Neural crest cell (in vitro differentiated cells): ENCODE data around the gene NETO2. TPM values are rescaled to one million over a fixed set of nuclear protein-coding genes. Genes with fewer than 3 reads are reported as not detected.
"Not testable (repeated sequence)": the region's sequence is repeated elsewhere in the genome, so short reads cannot be mapped to it uniquely, and the experiment has no call there.

Experiments
- DNase-seq: peaks from one replicate; pipeline ENCODE4 v3.0.0; 2021; ENCODE audit warnings: low read depth, mixed read lengths, low spot score
- H3K27ac Mint-ChIP-seq: one replicate; pipeline ENCODE4 v1.8.0; 2021; ENCODE audit warnings: mild to moderate bottlenecking, mixed read lengths; ENCODE audit not compliant: unreplicated experiment
- H3K27me3 Mint-ChIP-seq: 2 replicates; pipeline ENCODE4 v1.8.0; 2021; ENCODE audit warnings: low read depth, mild to moderate bottlenecking, mixed read lengths
- H3K36me3 Mint-ChIP-seq: 2 replicates; pipeline ENCODE4 v1.8.0; 2021; ENCODE audit warnings: low read depth, mild to moderate bottlenecking, mixed read lengths
- H3K4me1 Mint-ChIP-seq: 2 replicates; pipeline ENCODE4 v1.8.0; 2021; ENCODE audit warnings: mixed read lengths
- H3K4me3 Mint-ChIP-seq: one replicate; pipeline ENCODE4 v1.8.0; 2021; ENCODE audit warnings: mild to moderate bottlenecking, mixed read lengths
- H3K9me3 Mint-ChIP-seq: 2 replicates; pipeline ENCODE4 v1.8.0; 2021; ENCODE audit warnings: mixed read lengths
- CTCF ChIP-seq: fragments of 200-600 bp; sonication (generic); conservative IDR thresholded peaks from 2 replicates; pipeline ENCODE4 v1.5.0; 2021; ENCODE audit warnings: antibody characterized with exemption, mild to moderate bottlenecking
- total RNA-seq: library from RNA; stranded (reverse); gene quantifications from 2 replicates; pipeline ENCODE4 v1.2.1, GENCODE V29; 2021

The NETO2 gene
- total RNA-seq, 1 donor from 2014 or later = 105 TPM

GRCh38 chr16:47061204-47061603 lies 82.5 kb downstream of the NETO2 start:
- no peaks in the 10 kb centered on the region for H3K9me3 Mint-ChIP-seq
- H3K36me3 Mint-ChIP-seq = no peaks in the 10 kb centered on the region
- H3K4me1 Mint-ChIP-seq = peaks cover 3% of the 10 kb centered on the region
- no peak overlapping the region for H3K4me3 Mint-ChIP-seq
- H3K27ac Mint-ChIP-seq = no peak overlapping the region
- H3K27me3 Mint-ChIP-seq = no peaks in the 10 kb centered on the region
- TF ChIP-seq CTCF = no peak
- no peak for DNase-seq

GRCh38 chr16:47060596-47060995 lies 83.1 kb downstream of the NETO2 start:
- Mint-ChIP-seq H3K9me3 (no peaks in the 10 kb centered on the region), H3K4me3 (no peak overlapping the region), H3K4me1 (no peaks in the 10 kb centered on the region)

GRCh38 chr16:47059991-47060390 lies 83.8 kb downstream of the NETO2 start:
- Mint-ChIP-seq H3K36me3 (no peaks in the 10 kb centered on the region), H3K27me3 (no peaks in the 10 kb centered on the region), H3K9me3 (no peaks in the 10 kb centered on the region), H3K27ac (no peak overlapping the region), H3K4me3 (no peak overlapping the region), H3K4me1 (no peaks in the 10 kb centered on the region)
- TF ChIP-seq CTCF = no peak
- DNase-seq = no peak

More at GRCh38 chr16:47060596-47060995, 83.1 kb downstream of the NETO2 start:
- H3K27ac Mint-ChIP-seq = no peak overlapping the region
- DNase-seq = no peak
- no peaks in the 10 kb centered on the region for H3K36me3 Mint-ChIP-seq
- no peak for TF ChIP-seq CTCF
- H3K27me3 Mint-ChIP-seq = no peaks in the 10 kb centered on the region

GRCh38 chr16:47059130-47059529 lies 84.6 kb downstream of the NETO2 start:
- not testable (repeated sequence) for H3K27ac Mint-ChIP-seq, H3K27me3 Mint-ChIP-seq, DNase-seq, H3K4me3 Mint-ChIP-seq, H3K9me3 Mint-ChIP-seq, H3K36me3 Mint-ChIP-seq, H3K4me1 Mint-ChIP-seq

GRCh38 chr16:47058295-47059086 lies 85.3 kb downstream of the NETO2 start:
- H3K4me3 Mint-ChIP-seq = no peak overlapping the region
- H3K36me3 Mint-ChIP-seq = no peaks in the 10 kb centered on the region
- H3K9me3 Mint-ChIP-seq = no peaks in the 10 kb centered on the region
- H3K27me3 Mint-ChIP-seq = no peaks in the 10 kb centered on the region
- DNase-seq = no peak
- no peak for TF ChIP-seq CTCF
- no peaks in the 10 kb centered on the region for H3K4me1 Mint-ChIP-seq
- no peak overlapping the region for H3K27ac Mint-ChIP-seq

GRCh38 chr16:47057630-47057993 lies 86.1 kb downstream of the NETO2 start:
- H3K4me3 Mint-ChIP-seq = no peak overlapping the region
- TF ChIP-seq CTCF = no peak
- DNase-seq = no peak
- no peaks in the 10 kb centered on the region for H3K36me3 Mint-ChIP-seq
- H3K27ac Mint-ChIP-seq = no peak overlapping the region
- no peaks in the 10 kb centered on the region for H3K27me3 Mint-ChIP-seq
- H3K9me3 Mint-ChIP-seq = no peaks in the 10 kb centered on the region
- H3K4me1 Mint-ChIP-seq = no peaks in the 10 kb centered on the region
